Measurements from ENCODE around the gene VPS18.

VPS18 gene

GRCh38 chr15:40893733-40894680 lies at the start of gene VPS18:
VPS18 (plus strand) TSS chr15:40894450; CDS start chr15:40894769, 319 bp downstream.
- DNase-seq (ENCODE audit: extremely low spot score): peak; percentile 96
- CTCF ChIA-PET: interaction anchor here (0.6 to 4.7 kb wide), 58 partner anchors 9 to 451 kb away, joined by 3 to 112 read pairs (median 4); partner anchors contain the start of genes C15orf62, CCDC32, CHAC1 and CHP1
- peak; percentile 95 for TF ChIP-seq CTCF (IDR thresholded peaks at IDR 0.05; ENCODE audit: control extremely low read depth, extremely low read depth, low read depth, missing control alignments)
- POLR2A ChIA-PET: interaction anchor here (0.7 to 1.4 kb wide), 7 partner anchors 20 to 59 kb away, joined by 3 to 15 read pairs (median 5); partner anchors contain the start of genes CHAC1 and RHOV

GRCh38 chr15:40844696-40845030 lies 49.6 kb upstream of the VPS18 start:
- TF ChIP-seq CTCF (IDR thresholded peaks at IDR 0.05; ENCODE audit: control extremely low read depth, extremely low read depth, low read depth, missing control alignments): no peak
- ChIA-PET POLR2A (interaction anchor here (0.5 kb wide), 1 partner anchor 11 kb away, joined by 4 read pairs; no protein-coding TSS in a partner anchor), CTCF (interaction anchor here (1.1 to 1.3 kb wide), 3 partner anchors 31 to 66 kb away, joined by 3 read pairs; no protein-coding TSS in a partner anchor)
- DNase-seq (ENCODE audit: extremely low spot score): no peak

DNA sequence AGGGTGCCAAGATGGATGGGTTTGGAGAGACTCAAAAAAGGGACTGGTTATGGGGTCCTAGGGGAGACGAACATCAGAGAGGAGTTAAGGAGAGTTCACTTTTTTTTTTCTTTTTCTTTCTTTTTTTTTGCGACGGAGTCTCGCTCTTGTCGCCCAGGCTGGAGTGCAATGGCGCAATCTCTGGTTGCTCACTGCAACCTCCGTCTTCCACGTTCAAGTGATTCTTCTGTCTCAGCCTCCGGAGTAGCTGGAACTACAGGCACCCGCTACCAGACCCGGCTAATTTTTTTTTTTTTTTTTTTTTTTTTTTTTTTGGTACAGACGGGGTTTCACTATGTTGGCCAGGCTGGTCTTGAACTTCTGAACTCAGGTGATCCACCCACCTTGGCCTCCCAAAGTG lies 49.2 kb upstream of the VPS18 start:
- TF ChIP-seq CTCF (IDR thresholded peaks at IDR 0.05; ENCODE audit: control extremely low read depth, extremely low read depth, low read depth, missing control alignments): no peak
- no peak for DNase-seq (ENCODE audit: extremely low spot score)
- POLR2A ChIA-PET: interaction anchor here (0.5 kb wide), 1 partner anchor 12 kb away, joined by 4 read pairs; no protein-coding TSS in a partner anchor
- CTCF ChIA-PET: interaction anchor here (1.1 to 1.3 kb wide), 2 partner anchors 31 to 58 kb away, joined by 3 read pairs; no protein-coding TSS in a partner anchor

GRCh38 chr15:40845511-40846284 lies 48.6 kb upstream of the VPS18 start:
- CTCF ChIA-PET: interaction anchor here (1.3 to 1.7 kb wide), 2 partner anchors 33 to 57 kb away, joined by 3 read pairs; no protein-coding TSS in a partner anchor
- TF ChIP-seq CTCF (IDR thresholded peaks at IDR 0.05; ENCODE audit: control extremely low read depth, extremely low read depth, low read depth, missing control alignments): no peak
- no peak for DNase-seq (ENCODE audit: extremely low spot score)
- POLR2A ChIA-PET: no interaction called here

- ChIA-PET POLR2A (no interaction called here), CTCF (interaction anchor here (0.8 to 1.7 kb wide), 7 partner anchors 9 to 172 kb away, joined by 3 to 6 read pairs (median 3); partner anchors contain the start of gene VPS18)
- TF ChIP-seq CTCF (IDR thresholded peaks at IDR 0.05; ENCODE audit: control extremely low read depth, extremely low read depth, low read depth, missing control alignments): no peak
- DNase-seq (ENCODE audit: extremely low spot score): no peak
These were observed 47.4 kb upstream of the VPS18 start for GRCh38 chr15:40846841-40847222.

Data from GM10248 (cell line).